Measurements from ENCODE around the gene NEGR1. TPM values are rescaled to one million over a fixed set of nuclear protein-coding genes. Genes with fewer than 3 reads are reported as not detected.

The NEGR1 gene
- total RNA-seq, 2 experiments from 2014 or later, result not detected

GRCh38 chr1:72322910-72323309 lies 40.6 kb upstream of the NEGR1 start:
- Histone ChIP-seq H3K27ac (ENCODE audit: low read depth, low read length, poor library complexity, severe bottlenecking) (no peak overlapping the region), H2AFZ (ENCODE audit: low read length) (no peak overlapping the region), H3K4me2 (ENCODE audit: low read length) (no peak overlapping the region), H3K4me3 (ENCODE audit: low read depth, low read length, poor library complexity, severe bottlenecking) (no peak overlapping the region), H3K36me3 (ENCODE audit: insufficient read depth, low read length) (no peaks in the 10 kb centered on the region), H3K4me1 (ENCODE audit: insufficient read depth, low read length, poor library complexity, severe bottlenecking) (no peaks in the 10 kb centered on the region), H4K20me1 (ENCODE audit: insufficient read depth, low read length) (no peaks in the 10 kb centered on the region), H3K79me2 (ENCODE audit: insufficient read depth, low read depth, low read length) (no peaks in the 10 kb centered on the region), H3K9me2 (ENCODE audit: insufficient read depth, low read length) (no peaks in the 10 kb centered on the region), H3K9me3 (ENCODE audit: low read length) (no peaks in the 10 kb centered on the region)
- POLR2A ChIA-PET, result no interaction called here
- intact Hi-C loops (cut with micrococcal nuclease; ENCODE audit: unreplicated experiment), result no loop called here
- TF ChIP-seq CTCF (conservative IDR thresholded peaks at IDR 0.05; ENCODE audit: low read length), result no peak
- TF ChIP-seq EZH2phosphoT487 (IDR thresholded peaks at IDR 0.05; ENCODE audit: borderline replicate concordance, low read depth, low read length), result no peak
- DNase-seq (ENCODE audit: low spot score), result no peak
- CTCF ChIA-PET (ENCODE audit: unreplicated experiment), result interaction anchor here (0.6 kb wide), 1 partner anchor 176 kb away, joined by 3 read pairs; no protein-coding TSS in a partner anchor
- no TSS peak for BruUV-seq (replicated peaks)

GRCh38 chr1:72296501-72296900 lies 14.2 kb upstream of the NEGR1 start:
- Histone ChIP-seq H3K9me3 (ENCODE audit: low read length) (no peaks in the 10 kb centered on the region), H3K4me2 (ENCODE audit: low read length) (no peak overlapping the region), H3K4me3 (ENCODE audit: low read depth, low read length, poor library complexity, severe bottlenecking) (no peak overlapping the region), H3K36me3 (ENCODE audit: insufficient read depth, low read length) (no peaks in the 10 kb centered on the region), H3K79me2 (ENCODE audit: insufficient read depth, low read depth, low read length) (no peaks in the 10 kb centered on the region), H3K27ac (ENCODE audit: low read depth, low read length, poor library complexity, severe bottlenecking) (no peak overlapping the region), H3K9me2 (ENCODE audit: insufficient read depth, low read length) (no peaks in the 10 kb centered on the region), H3K4me1 (ENCODE audit: insufficient read depth, low read length, poor library complexity, severe bottlenecking) (no peaks in the 10 kb centered on the region), H4K20me1 (ENCODE audit: insufficient read depth, low read length) (no peaks in the 10 kb centered on the region), H2AFZ (ENCODE audit: low read length) (no peak overlapping the region)
- ChIA-PET POLR2A (interaction anchor here (0.6 kb wide), 1 partner anchor 23 kb away, joined by 3 read pairs; no protein-coding TSS in a partner anchor), CTCF (ENCODE audit: unreplicated experiment) (no interaction called here)
- intact Hi-C loops (cut with micrococcal nuclease; ENCODE audit: unreplicated experiment), result no loop called here
- no peak for DNase-seq (ENCODE audit: low spot score)
- no peak for TF ChIP-seq CTCF (conservative IDR thresholded peaks at IDR 0.05; ENCODE audit: low read length)
- TF ChIP-seq EZH2phosphoT487 (IDR thresholded peaks at IDR 0.05; ENCODE audit: borderline replicate concordance, low read depth, low read length), result no peak
- no TSS peak for BruUV-seq (replicated peaks)

GRCh38 chr1:72288886-72289285 lies 6.5 kb upstream of the NEGR1 start:
- intact Hi-C loops (cut with micrococcal nuclease; ENCODE audit: unreplicated experiment), result loop anchor here (1.0 kb wide), 1 partner anchor 9 kb away; no protein-coding TSS in a partner anchor
- no peak overlapping the region for H3K4me2 ChIP-seq (ENCODE audit: low read length)

More at GRCh38 chr1:72288886-72289285, 6.5 kb upstream of the NEGR1 start:
- Histone ChIP-seq H3K36me3 (ENCODE audit: insufficient read depth, low read length) (no peaks in the 10 kb centered on the region), H3K9me3 (ENCODE audit: low read length) (no peaks in the 10 kb centered on the region), H3K27ac (ENCODE audit: low read depth, low read length, poor library complexity, severe bottlenecking) (no peak overlapping the region), H4K20me1 (ENCODE audit: insufficient read depth, low read length) (no peaks in the 10 kb centered on the region), H3K4me3 (ENCODE audit: low read depth, low read length, poor library complexity, severe bottlenecking) (no peak overlapping the region), H3K9me2 (ENCODE audit: insufficient read depth, low read length) (no peaks in the 10 kb centered on the region), H3K4me1 (ENCODE audit: insufficient read depth, low read length, poor library complexity, severe bottlenecking) (no peaks in the 10 kb centered on the region), H2AFZ (ENCODE audit: low read length) (no peak overlapping the region), H3K79me2 (ENCODE audit: insufficient read depth, low read depth, low read length) (no peaks in the 10 kb centered on the region)
- TF ChIP-seq EZH2phosphoT487 (IDR thresholded peaks at IDR 0.05; ENCODE audit: borderline replicate concordance, low read depth, low read length) (no peak), CTCF (conservative IDR thresholded peaks at IDR 0.05; ENCODE audit: low read length) (no peak)
- no TSS peak for BruUV-seq (replicated peaks)
- CTCF ChIA-PET (ENCODE audit: unreplicated experiment), result no interaction called here
- DNase-seq (ENCODE audit: low spot score), result no peak
- POLR2A ChIA-PET, result interaction anchor here (0.6 kb wide), 1 partner anchor 625 kb away, joined by 3 read pairs; no protein-coding TSS in a partner anchor

All from OCI-LY7 (cell line).